Measurements from ENCODE around the gene BZW2. TPM values are rescaled to one million over a fixed set of nuclear protein-coding genes. Genes with fewer than 3 reads are reported as not detected.

Gene BZW2
- total RNA-seq, 1 donor from 2014 or later, result 28.0 TPM

- Histone ChIP-seq H3K27me3 (no peaks in the 10 kb centered on the region), H3K4me3 (no peak overlapping the region), H3K36me3 (no peaks in the 10 kb centered on the region), H3K4me1 (peaks cover 13% of the 10 kb centered on the region), H3K27ac (no peak overlapping the region), H3K9me3 (no peaks in the 10 kb centered on the region)
- ATAC-seq, result no peak
- intact Hi-C loops (cut with DNase I), result no loop called here
- TF ChIP-seq, protein P1, sequence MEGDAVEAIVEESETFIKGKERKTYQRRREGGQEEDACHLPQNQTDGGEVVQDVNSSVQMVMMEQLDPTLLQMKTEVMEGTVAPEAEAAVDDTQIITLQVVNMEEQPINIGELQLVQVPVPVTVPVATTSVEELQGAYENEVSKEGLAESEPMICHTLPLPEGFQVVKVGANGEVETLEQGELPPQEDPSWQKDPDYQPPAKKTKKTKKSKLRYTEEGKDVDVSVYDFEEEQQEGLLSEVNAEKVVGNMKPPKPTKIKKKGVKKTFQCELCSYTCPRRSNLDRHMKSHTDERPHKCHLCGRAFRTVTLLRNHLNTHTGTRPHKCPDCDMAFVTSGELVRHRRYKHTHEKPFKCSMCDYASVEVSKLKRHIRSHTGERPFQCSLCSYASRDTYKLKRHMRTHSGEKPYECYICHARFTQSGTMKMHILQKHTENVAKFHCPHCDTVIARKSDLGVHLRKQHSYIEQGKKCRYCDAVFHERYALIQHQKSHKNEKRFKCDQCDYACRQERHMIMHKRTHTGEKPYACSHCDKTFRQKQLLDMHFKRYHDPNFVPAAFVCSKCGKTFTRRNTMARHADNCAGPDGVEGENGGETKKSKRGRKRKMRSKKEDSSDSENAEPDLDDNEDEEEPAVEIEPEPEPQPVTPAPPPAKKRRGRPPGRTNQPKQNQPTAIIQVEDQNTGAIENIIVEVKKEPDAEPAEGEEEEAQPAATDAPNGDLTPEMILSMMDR (IDR thresholded peaks at IDR 0.05), result no peak
- no peak for DNase-seq
Observed at GRCh38 chr7:16669581-16669980, 23.6 kb downstream of the BZW2 start.

- no peak overlapping the region for H3K27ac ChIP-seq
- H3K4me1 ChIP-seq, result peaks cover 13% of the 10 kb centered on the region
- H3K36me3 ChIP-seq, result peaks cover under 1% of the 10 kb centered on the region
- H3K4me3 ChIP-seq, result no peak overlapping the region
- DNase-seq, result no peak
- intact Hi-C loops (cut with DNase I), result no loop called here
- TF ChIP-seq, protein P1 (IDR thresholded peaks at IDR 0.05), result no peak
- ATAC-seq, result no peak
- H3K27me3 ChIP-seq, result no peaks in the 10 kb centered on the region
- no peaks in the 10 kb centered on the region for H3K9me3 ChIP-seq
Observed at GRCh38 chr7:16670021-16670420, 24.0 kb downstream of the BZW2 start.

DNA sequence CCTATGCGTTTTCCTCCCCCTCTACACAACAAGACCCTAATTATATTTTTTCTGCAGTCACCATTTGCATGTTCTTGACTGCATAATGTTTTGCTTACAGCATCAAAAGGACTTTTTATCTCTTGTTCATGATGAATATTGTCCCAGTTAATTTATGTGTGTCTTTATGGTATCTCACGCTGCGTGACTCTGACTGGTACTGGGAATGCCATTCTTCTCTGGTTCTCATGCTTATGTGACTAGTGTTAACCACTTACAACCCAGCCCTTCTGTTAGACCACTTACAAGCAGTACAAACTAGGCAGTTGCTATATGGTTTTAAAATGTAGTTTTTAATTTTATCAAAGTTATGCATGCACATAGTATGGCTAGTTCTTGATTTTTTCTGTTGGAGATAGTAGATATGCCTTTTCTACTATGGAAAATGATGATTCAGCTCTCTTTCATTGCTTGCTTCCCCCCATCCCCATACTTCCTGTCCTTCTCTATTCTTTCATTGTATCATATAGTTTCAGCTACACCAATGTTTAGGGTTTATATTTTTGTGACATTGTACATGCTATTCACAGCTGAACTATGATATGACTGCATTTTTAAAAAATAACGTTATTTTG is 24.9 kb downstream of the BZW2 start:
- no peaks in the 10 kb centered on the region for H3K9me3 ChIP-seq
- H3K36me3 ChIP-seq, result peaks cover 9% of the 10 kb centered on the region
- no peak overlapping the region for H3K27ac ChIP-seq
- TF ChIP-seq, protein P1 (IDR thresholded peaks at IDR 0.05), result no peak
- no peak for ATAC-seq
- peaks cover 13% of the 10 kb centered on the region for H3K4me1 ChIP-seq
- intact Hi-C loops (cut with DNase I), result no loop called here
- DNase-seq, result no peak
- H3K27me3 ChIP-seq, result no peaks in the 10 kb centered on the region
- H3K4me3 ChIP-seq, result no peak overlapping the region

- Histone ChIP-seq H3K27ac (no peak overlapping the region), H3K4me1 (peaks cover 13% of the 10 kb centered on the region), H3K27me3 (no peaks in the 10 kb centered on the region), H3K4me3 (no peak overlapping the region), H3K9me3 (no peaks in the 10 kb centered on the region), H3K36me3 (peaks cover 13% of the 10 kb centered on the region)
- ATAC-seq, result no peak
- DNase-seq, result no peak
- TF ChIP-seq, protein P1 (IDR thresholded peaks at IDR 0.05), result no peak
- intact Hi-C loops (cut with DNase I), result no loop called here
Observed at GRCh38 chr7:16671811-16672210, 25.8 kb downstream of the BZW2 start.

GRCh38 chr7:16675277-16675676 is 29.3 kb downstream of the BZW2 start:
- no peak for DNase-seq
- Histone ChIP-seq H3K27me3 (no peaks in the 10 kb centered on the region), H3K36me3 (peaks cover 13% of the 10 kb centered on the region), H3K27ac (no peak overlapping the region), H3K4me3 (no peak overlapping the region), H3K9me3 (no peaks in the 10 kb centered on the region), H3K4me1 (no peaks in the 10 kb centered on the region)
- intact Hi-C loops (cut with DNase I), result no loop called here
- TF ChIP-seq, protein P1 (IDR thresholded peaks at IDR 0.05), result no peak
- no peak for ATAC-seq
